Smooth muscle cell (in vitro differentiated cells): ENCODE results near the gene BPIFB6. TPM values are rescaled to one million over a fixed set of nuclear protein-coding genes. Genes with fewer than 3 reads are reported as not detected.

Experiments used
- DNase-seq: peaks from one replicate; lab custom pipeline; 2025; ENCODE audit not compliant: unreplicated experiment; lab: John Stamatoyannopoulos, UW
- H2AFZ ChIP-seq: fragments of 200-600 bp; sonication (generic); 2 replicates; pipeline ENCODE4 v1.6.0; 2016; ENCODE audit warnings: antibody characterized with exemption, low read depth, mild to moderate bottlenecking
- H3F3A ChIP-seq: fragments of 200-600 bp; sonication (generic); 2 replicates; pipeline ENCODE4 v1.6.0; 2017; ENCODE audit warnings: antibody characterized with exemption, low read depth
- H3K27ac ChIP-seq: fragments of 200-600 bp; sonication (generic); 2 replicates; pipeline ENCODE4 v1.5.1; 2016; ENCODE audit warnings: low read depth, mild to moderate bottlenecking
- H3K27me3 ChIP-seq: fragments of 200-600 bp; sonication (generic); 2 replicates; pipeline ENCODE4 v1.6.1; 2016; ENCODE audit warnings: low read depth, mild to moderate bottlenecking
- H3K36me3 ChIP-seq: fragments of 200-600 bp; sonication (generic); 2 replicates; pipeline ENCODE4 v1.5.1; 2016; ENCODE audit warnings: low read depth
- H3K4me1 ChIP-seq: fragments of 200-600 bp; sonication (generic); 2 replicates; pipeline ENCODE4 v1.5.1; 2016; ENCODE audit warnings: low read depth
- H3K4me2 ChIP-seq: fragments of 200-600 bp; sonication (generic); 2 replicates; pipeline ENCODE4 v1.6.0; 2016; ENCODE audit warnings: mild to moderate bottlenecking
- H3K4me3 ChIP-seq: fragments of 200-600 bp; sonication (generic); 2 replicates; pipeline ENCODE4 v1.5.1; 2016; ENCODE audit warnings: mild to moderate bottlenecking
- H3K79me2 ChIP-seq: fragments of 200-600 bp; sonication (generic); 2 replicates; pipeline ENCODE4 v1.6.0; 2016; ENCODE audit warnings: low read depth, mild to moderate bottlenecking
- H3K9ac ChIP-seq: fragments of 200-600 bp; sonication (generic); 2 replicates; pipeline ENCODE4 v1.6.0; 2016; ENCODE audit warnings: low read depth
- H3K9me3 ChIP-seq: fragments of 200-600 bp; sonication (generic); replicated peaks from 2 replicates; pipeline ENCODE4 v1.5.1; 2016; ENCODE audit warnings: low read depth
- H4K20me1 ChIP-seq: fragments of 200-600 bp; sonication (generic); 2 replicates; pipeline ENCODE4 v1.6.0; 2016; ENCODE audit warnings: low read depth
- CTCF ChIP-seq: fragments of 200-600 bp; sonication (generic); IDR thresholded peaks from 2 replicates; pipeline ENCODE4 v1.5.1; 2017; ENCODE audit warnings: borderline replicate concordance, mild to moderate bottlenecking, antibody characterized with exemption; ENCODE audit not compliant: insufficient read depth, poor library complexity, severe bottlenecking
- WGBS: methylation state at CpG from one replicate; pipeline ENCODE4 v1.1.7; 2016; ENCODE audit warnings: low lambda C conversion rate; 5-methylcytosine and 5-hydroxymethylcytosine counted together
- polyA plus RNA-seq: library from polyadenylated mRNA; unstranded; fragments of >200 nt; fragmentation: Nextera tagmentation; extraction: Ambion mirVana; gene quantifications from 2 replicates; pipeline ENCODE4 v1.2.1, GENCODE V29; 2016
- total RNA-seq: library from RNA; depleted of rRNA; stranded (reverse); fragments of >200 nt; gene quantifications from 2 replicates; pipeline ENCODE4 v1.2.3, GENCODE V29; 2014

The BPIFB6 gene
- total and polyA plus RNA-seq, 2 experiments from 2014 or later = not detected

GRCh38 chr20:33054791-33055190 is 23.3 kb downstream of the BPIFB6 start:
- WGBS = 90% methylated on average over 2 of the region's 2 CpGs

GRCh38 chr20:33059136-33059535 is 27.7 kb downstream of the BPIFB6 start:
- WGBS = 68% methylated on average over 7 of the region's 7 CpGs

More at GRCh38 chr20:33054791-33055190, 23.3 kb downstream of the BPIFB6 start:
- no peaks in the 10 kb centered on the region for H3K79me2 ChIP-seq
- H3K4me2 ChIP-seq = no peak overlapping the region
- no peaks in the 10 kb centered on the region for H3K4me1 ChIP-seq
- H3K36me3 ChIP-seq = no peaks in the 10 kb centered on the region
- no peaks in the 10 kb centered on the region for H3K27me3 ChIP-seq
- DNase-seq = no peak
- H3K9me3 ChIP-seq = no peaks in the 10 kb centered on the region
- no peak overlapping the region for H3K27ac ChIP-seq
- H2AFZ ChIP-seq = no peak overlapping the region
- no peaks in the 10 kb centered on the region for H3F3A ChIP-seq
- no peak overlapping the region for H3K9ac ChIP-seq
- H3K4me3 ChIP-seq = no peak overlapping the region
- H4K20me1 ChIP-seq = no peaks in the 10 kb centered on the region
- no peak for TF ChIP-seq CTCF

GRCh38 chr20:33059741-33060390 is 28.4 kb downstream of the BPIFB6 start:
- no peak for DNase-seq
- Histone ChIP-seq H3K4me3 (no peak overlapping the region), H3K27ac (no peak overlapping the region), H3K4me1 (no peaks in the 10 kb centered on the region), H3K9me3 (no peaks in the 10 kb centered on the region), H3F3A (no peaks in the 10 kb centered on the region), H3K4me2 (no peak overlapping the region), H3K27me3 (no peaks in the 10 kb centered on the region), H3K79me2 (no peaks in the 10 kb centered on the region), H4K20me1 (no peaks in the 10 kb centered on the region), H3K36me3 (no peaks in the 10 kb centered on the region), H2AFZ (no peak overlapping the region), H3K9ac (no peak overlapping the region)
- TF ChIP-seq CTCF = no peak
- WGBS = 95% methylated on average over 22 of the region's 22 CpGs

More at GRCh38 chr20:33059136-33059535, 27.7 kb downstream of the BPIFB6 start:
- H3F3A ChIP-seq = no peaks in the 10 kb centered on the region
- DNase-seq = no peak
- H3K4me3 ChIP-seq = no peak overlapping the region
- no peak overlapping the region for H2AFZ ChIP-seq
- no peaks in the 10 kb centered on the region for H3K36me3 ChIP-seq
- H3K79me2 ChIP-seq = no peaks in the 10 kb centered on the region
- no peak for TF ChIP-seq CTCF
- H3K4me2 ChIP-seq = no peak overlapping the region
- no peak overlapping the region for H3K9ac ChIP-seq
- H3K27me3 ChIP-seq = no peaks in the 10 kb centered on the region
- H4K20me1 ChIP-seq = no peaks in the 10 kb centered on the region
- no peaks in the 10 kb centered on the region for H3K4me1 ChIP-seq
- H3K9me3 ChIP-seq = no peaks in the 10 kb centered on the region
- no peak overlapping the region for H3K27ac ChIP-seq

- Histone ChIP-seq H2AFZ (no peak overlapping the region), H3K36me3 (no peaks in the 10 kb centered on the region), H3K79me2 (no peaks in the 10 kb centered on the region), H3K9ac (no peak overlapping the region), H4K20me1 (no peaks in the 10 kb centered on the region), H3K27me3 (no peaks in the 10 kb centered on the region), H3F3A (no peaks in the 10 kb centered on the region), H3K4me3 (no peak overlapping the region), H3K27ac (no peak overlapping the region), H3K4me1 (no peaks in the 10 kb centered on the region), H3K9me3 (no peaks in the 10 kb centered on the region), H3K4me2 (no peak overlapping the region)
- no peak for DNase-seq
- WGBS = 90% methylated on average over 14 of the region's 14 CpGs
- no peak for TF ChIP-seq CTCF
Measured at GRCh38 chr20:33061658-33062028, 30.2 kb downstream of the BPIFB6 start.
